Measurements from ENCODE around the gene LSM3.
A peak's percentile ranks its signal among the peaks of the same experiment; 100 is the strongest.

LSM3 gene

GRCh38 chr3:14146381-14147065, 32.1 kb upstream of the LSM3 start:
- TF ChIP-seq CTCF (IDR thresholded peaks at IDR 0.05; ENCODE audit: control insufficient read depth, insufficient read depth, low read depth, low read length, missing control alignments) = no peak
- H3K4me3 ChIP-seq (ENCODE audit: control insufficient read depth, low read depth, low read length) = no peak overlapping the region
- no peak for DNase-seq (ENCODE audit: low read depth)

- TF ChIP-seq CTCF (IDR thresholded peaks at IDR 0.05; ENCODE audit: control insufficient read depth, insufficient read depth, low read depth, low read length, missing control alignments) = no peak
- DNase-seq (ENCODE audit: low read depth) = no peak
- no peak overlapping the region for H3K4me3 ChIP-seq (ENCODE audit: control insufficient read depth, low read depth, low read length)
These were observed 31.6 kb upstream of the LSM3 start for GRCh38 chr3:14147066-14147435.

DNA sequence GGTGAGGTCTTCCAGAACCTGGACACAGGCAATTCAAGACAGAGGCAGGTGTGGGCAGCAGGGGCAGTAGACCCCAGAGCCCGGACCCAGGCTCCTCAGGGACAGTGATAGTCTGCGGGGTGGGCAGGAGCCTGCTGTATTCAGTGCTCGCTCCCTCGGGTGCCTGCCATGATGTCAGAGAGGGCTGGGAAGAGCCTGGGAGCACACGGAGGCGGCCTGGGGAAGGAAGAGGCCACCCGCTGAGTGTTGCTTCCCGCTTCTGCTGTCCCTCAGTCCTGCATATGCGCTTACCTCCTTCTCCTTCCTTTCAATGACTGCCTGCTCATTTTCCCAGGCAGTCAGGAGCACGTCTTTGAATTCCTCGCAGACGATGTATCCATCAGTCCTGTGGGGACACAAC, 31.0 kb upstream of the LSM3 start:
- no peak for TF ChIP-seq CTCF (IDR thresholded peaks at IDR 0.05; ENCODE audit: control insufficient read depth, insufficient read depth, low read depth, low read length, missing control alignments)
- no peak overlapping the region for H3K4me3 ChIP-seq (ENCODE audit: control insufficient read depth, low read depth, low read length)
- DNase-seq (ENCODE audit: low read depth) = no peak

GRCh38 chr3:14148041-14148985, 30.3 kb upstream of the LSM3 start:
- no peak overlapping the region for H3K4me3 ChIP-seq (ENCODE audit: control insufficient read depth, low read depth, low read length)
- no peak for DNase-seq (ENCODE audit: low read depth)
- peak; percentile 21 for TF ChIP-seq CTCF (IDR thresholded peaks at IDR 0.05; ENCODE audit: control insufficient read depth, insufficient read depth, low read depth, low read length, missing control alignments)

DNA sequence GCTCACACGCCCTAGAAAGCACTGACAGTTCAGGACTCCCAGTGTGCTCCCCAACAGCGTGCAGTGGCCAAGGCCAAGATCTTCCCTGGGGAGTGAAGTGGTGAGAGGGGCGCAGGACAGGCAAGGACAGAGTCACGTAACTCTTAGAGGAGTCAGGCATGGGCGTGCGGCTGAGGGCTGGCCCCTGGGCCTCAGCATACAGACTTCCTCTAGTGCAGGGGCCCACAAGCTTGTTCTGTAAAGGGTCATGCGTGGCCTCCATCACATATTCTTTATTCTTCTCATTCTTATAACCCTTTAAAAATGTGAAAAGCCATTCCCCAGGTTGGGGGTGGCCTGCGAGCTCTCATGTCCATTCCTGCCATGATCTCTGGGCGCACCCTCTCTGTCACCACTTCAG, 28.5 kb upstream of the LSM3 start:
- DNase-seq (ENCODE audit: low read depth) = no peak
- TF ChIP-seq CTCF (IDR thresholded peaks at IDR 0.05; ENCODE audit: control insufficient read depth, insufficient read depth, low read depth, low read length, missing control alignments) = no peak
- H3K4me3 ChIP-seq (ENCODE audit: control insufficient read depth, low read depth, low read length) = no peak overlapping the region

DNA sequence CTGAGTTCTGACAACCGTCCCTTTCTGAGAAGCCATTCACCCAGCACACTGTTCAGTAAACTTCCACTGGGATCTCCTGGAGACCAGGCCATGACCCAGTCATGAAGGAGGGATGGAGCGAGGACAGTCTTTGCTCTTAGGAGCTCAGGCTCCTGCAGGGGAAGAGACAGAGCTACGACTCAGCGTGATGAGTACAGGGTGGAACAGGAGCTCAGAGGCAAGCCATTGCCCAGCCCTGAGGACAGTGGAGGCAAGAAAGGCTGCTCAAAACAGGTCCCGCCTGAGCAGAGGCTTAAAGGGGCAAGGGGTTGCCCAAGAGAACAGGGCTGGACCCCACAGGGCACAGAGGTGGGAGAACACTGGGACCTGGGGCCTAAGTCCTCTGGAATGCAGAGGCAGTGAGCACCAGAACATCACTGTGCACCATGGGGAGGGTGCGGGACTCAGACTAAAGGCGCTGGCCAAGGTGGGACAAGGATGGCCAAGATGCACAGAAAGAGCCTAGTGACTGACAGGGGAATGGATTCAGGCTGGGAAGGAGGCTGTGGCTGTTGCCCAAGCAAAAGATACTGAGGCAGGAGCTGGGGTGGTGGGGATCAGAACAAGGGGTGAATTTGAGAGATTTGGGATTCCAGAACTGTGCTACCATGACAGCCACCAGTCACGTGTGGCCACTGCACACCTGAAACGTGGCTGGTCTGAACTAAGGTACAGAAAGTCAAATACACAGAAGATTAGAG, 28.0 kb upstream of the LSM3 start:
- no peak for DNase-seq (ENCODE audit: low read depth)
- H3K4me3 ChIP-seq (ENCODE audit: control insufficient read depth, low read depth, low read length) = no peak overlapping the region
- no peak for TF ChIP-seq CTCF (IDR thresholded peaks at IDR 0.05; ENCODE audit: control insufficient read depth, insufficient read depth, low read depth, low read length, missing control alignments)

Measured in AG09309 (cell line).